ENCODE measurements around the gene BTG2.

GRCh38 chr1:203295796-203296195 is 9.5 kb upstream of the BTG2 start:
- TF ChIP-seq CTCF (IDR thresholded peaks at IDR 0.05) (no peak), POLR2A (IDR thresholded peaks at IDR 0.05) (no peak), POLR2AphosphoS5 (IDR thresholded peaks at IDR 0.05) (no peak)

All from breast epithelium (tissue), 3 donors.